Stomach (tissue), 9 donors: Measurements from ENCODE around the gene MYOD1. TPM values are rescaled to one million over a fixed set of nuclear protein-coding genes. Genes with fewer than 3 reads are reported as not detected.

Experiments
- DNase-seq, 2 donors: peaks; one replicate each; pipeline versions ENCODE4 v3.0.0 to v3.0.0-alpha.2; 2013 to 2019
- H3K27ac ChIP-seq, 5 donors: fragments of 200-600 bp in 4 of 5; sonication (generic) in 4 of 5; one replicate each; pipeline ENCODE4 v1.5.1; 2013 to 2019; ENCODE audit warnings: mild to moderate bottlenecking in 1 of 5, moderate library complexity in 1 of 5
- H3K27me3 ChIP-seq, 3 donors: fragments of 200-600 bp; sonication (generic); one replicate each; pipeline ENCODE4 v1.5.1; 2017 to 2019; ENCODE audit warnings: mixed run types in 1 of 3
- H3K36me3 ChIP-seq, 4 donors: fragments of 200-600 bp; sonication (generic); 1 replicate in 3 of 4; 2 replicates in 1 of 4; pipeline ENCODE4 v1.5.1; 2016 to 2019
- H3K4me1 ChIP-seq, 4 donors: fragments of 200-600 bp; sonication (generic); one replicate each; pipeline ENCODE4 v1.5.1; 2016 to 2019
- H3K4me3 ChIP-seq, 4 donors: fragments of 200-600 bp; sonication (generic) in 3 of 4; one replicate each; pipeline ENCODE4 v1.5.1; 2016 to 2019; ENCODE audit warnings: mild to moderate bottlenecking in 1 of 4
- H3K9me3 ChIP-seq, 4 donors: fragments of 200-600 bp; sonication (generic); one replicate each; pipeline ENCODE4 v1.5.1; 2016 to 2019
- CTCF ChIP-seq, 7 experiments: fragments of 450-650 bp in 4 of 7; fragments of 200-600 bp in 3 of 7; sonication (generic) in 3 of 7; IDR thresholded peaks; one replicate each; pipeline ENCODE4 v1.5.1; 2016 to 2019; ENCODE audit warnings: antibody characterized with exemption in 7 of 7, control low read depth in 2 of 7, mild to moderate bottlenecking in 1 of 7
- EP300 ChIP-seq: sonication (generic); formaldehyde crosslinking; IDR thresholded peaks from one replicate; pipeline ENCODE4 v1.6.1; 2017; ENCODE audit warnings: antibody characterized with exemption
- POLR2A ChIP-seq, 4 donors: fragments of 450-650 bp; IDR thresholded peaks; one replicate each; pipeline ENCODE4 v1.6.1; 2016; ENCODE audit warnings: antibody characterized with exemption in 4 of 4, control low read depth in 2 of 4, mild to moderate bottlenecking in 1 of 4, moderate library complexity in 1 of 4
- POLR2AphosphoS5 ChIP-seq, 3 donors: sonication (generic); formaldehyde crosslinking; IDR thresholded peaks; one replicate each; pipeline ENCODE4 v1.6.1; 2016; ENCODE audit warnings: antibody characterized with exemption in 3 of 3
- WGBS, 5 donors: extraction: QIAGEN DNeasy Blood & Tissue Kit in 3 of 5; methylation state at CpG; one replicate each; pipeline versions ENCODE4 v1.1.5 to v1.1.7; 2013 to 2018; 5-methylcytosine and 5-hydroxymethylcytosine counted together
- intact Hi-C: fragments of 100-400 bp; cut with DNase I; formaldehyde crosslinking; loops from one replicate; pipeline ENCODE4 v1.15.1; 2023; ENCODE audit warnings: low total_unique reads
- polyA plus RNA-seq, 3 donors: library from polyadenylated mRNA; stranded (reverse); fragments of 200-250 nt; gene quantifications; one replicate each; pipeline ENCODE4 v1.2.3, GENCODE V29; 2013
- total RNA-seq, 5 donors: library from RNA; depleted of rRNA; stranded (reverse); fragments of >200 nt; gene quantifications; one replicate each; pipeline versions ENCODE4 v1.1.0 to v1.2.3, GENCODE V29; 2014 to 2016
- donor health status: healthy with polysubstance abuse.
- donor health status: Bipolar disorder and iron deficiency.
- donor health status: healthy.

Gene MYOD1
- total and polyA plus RNA-seq, 8 donors = not detected

GRCh38 chr11:17695454-17696441 is 23.6 kb upstream of the MYOD1 start:
- H3K27me3 ChIP-seq = peaks cover 0 to 70% (median 32%) of the 10 kb centered on the region in 3 donors
- intact Hi-C loops = no loop called here
- 7 to 20% (median 12%) methylated on average over 18 to 68 of the region's 68 CpGs for WGBS, 5 donors

GRCh38 chr11:17696741-17697140 is 22.6 kb upstream of the MYOD1 start:
- H3K4me3 ChIP-seq = no peak overlapping the region
- no peaks in the 10 kb centered on the region for H3K9me3 ChIP-seq
- no peaks in the 10 kb centered on the region for H3K36me3 ChIP-seq
- H3K4me1 ChIP-seq = peaks cover 0 to 8% (median 0%) of the 10 kb centered on the region in 4 donors
- 59 to 81% (median 65%) methylated on average over 4 to 5 of the region's 5 CpGs for whole genome bisulfite sequencing, 5 donors
- no peak overlapping the region for H3K27ac ChIP-seq
- TF ChIP-seq POLR2AphosphoS5 (IDR thresholded peaks at IDR 0.05) = no peak
- TF ChIP-seq CTCF (IDR thresholded peaks at IDR 0.05) = no peak
- TF ChIP-seq POLR2A (IDR thresholded peaks at IDR 0.05) = no peak
- TF ChIP-seq EP300 = no peak
- intact Hi-C loops = no loop called here
- no peak for DNase-seq
- H3K27me3 ChIP-seq = peaks cover 0 to 60% (median 28%) of the 10 kb centered on the region in 3 donors

More at GRCh38 chr11:17695454-17696441, 23.6 kb upstream of the MYOD1 start:
- H3K4me1 ChIP-seq = peaks cover 0 to 8% (median 0%) of the 10 kb centered on the region in 4 donors
- no peak overlapping the region for H3K27ac ChIP-seq
- DNase-seq = peak in 1 of 2 donors; percentile 21
- H3K4me3 ChIP-seq = no peak overlapping the region
- no peak for TF ChIP-seq CTCF (IDR thresholded peaks at IDR 0.05)
- TF ChIP-seq EP300 = no peak
- TF ChIP-seq POLR2AphosphoS5 (IDR thresholded peaks at IDR 0.05) = no peak
- TF ChIP-seq POLR2A (IDR thresholded peaks at IDR 0.05) = no peak
- no peaks in the 10 kb centered on the region for H3K9me3 ChIP-seq
- H3K36me3 ChIP-seq = no peaks in the 10 kb centered on the region

- Histone ChIP-seq H3K4me1 (peaks cover 0 to 8% (median 0%) of the 10 kb centered on the region in 4 donors), H3K4me3 (no peak overlapping the region), H3K9me3 (no peaks in the 10 kb centered on the region), H3K27me3 (peaks cover 0 to 54% (median 28%) of the 10 kb centered on the region in 3 donors), H3K27ac (no peak overlapping the region), H3K36me3 (no peaks in the 10 kb centered on the region)
- TF ChIP-seq POLR2A (IDR thresholded peaks at IDR 0.05) (no peak), POLR2AphosphoS5 (IDR thresholded peaks at IDR 0.05) (no peak), CTCF (IDR thresholded peaks at IDR 0.05) (no peak), EP300 (no peak)
- intact Hi-C loops = no loop called here
- no peak for DNase-seq
- 46 to 58% (median 54%) methylated on average over 5 to 6 of the region's 6 CpGs for WGBS, 5 donors
Measured at GRCh38 chr11:17697175-17697949, 22.0 kb upstream of the MYOD1 start.
